Measurements from ENCODE around the gene RYR1.

The RYR1 gene

DNA sequence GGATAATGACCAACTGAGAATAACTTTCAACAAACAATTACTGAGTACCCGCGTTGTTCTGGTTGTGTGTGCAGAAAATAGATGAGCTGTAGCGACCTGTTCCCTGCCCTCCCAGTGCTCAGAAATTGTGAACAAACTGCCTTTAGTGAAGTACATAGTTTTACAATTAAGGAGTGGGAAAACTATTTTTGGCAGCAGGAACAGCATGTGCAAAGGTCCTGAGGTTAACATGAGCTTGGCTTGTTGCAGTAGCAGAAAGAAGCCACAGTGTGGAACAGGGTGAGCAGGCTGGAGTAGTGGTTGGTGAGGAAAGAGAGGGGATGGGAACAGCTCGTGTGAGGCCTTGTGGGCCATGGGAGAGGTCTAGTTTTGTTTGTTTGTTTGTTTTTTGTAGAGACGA, 16.0 kb downstream of the RYR1 start:
- Histone ChIP-seq H3K4me1 (no peaks in the 10 kb centered on the region), H3K36me3 (no peaks in the 10 kb centered on the region), H3K9me3 (peaks cover 3% of the 10 kb centered on the region; the same call in 1 of the 2 replicates), H3K4me3 (ENCODE audit: low read depth, low read length) (no peak overlapping the region), H3K27me3 (no peaks in the 10 kb centered on the region)
- DNase-seq = no peak
- TF ChIP-seq CTCF (IDR thresholded peaks at IDR 0.05; ENCODE audit: low read depth, low read length) = no peak

GRCh38 chr19:38451036-38451435, 17.5 kb downstream of the RYR1 start:
- Histone ChIP-seq H3K4me1 (no peaks in the 10 kb centered on the region), H3K4me3 (ENCODE audit: low read depth, low read length) (no peak overlapping the region), H3K9me3 (peaks cover 3% of the 10 kb centered on the region; the same call in 1 of the 2 replicates), H3K36me3 (no peaks in the 10 kb centered on the region), H3K27me3 (no peaks in the 10 kb centered on the region)
- DNase-seq = no peak
- TF ChIP-seq CTCF (IDR thresholded peaks at IDR 0.05; ENCODE audit: low read depth, low read length) = no peak

GRCh38 chr19:38451629-38452028, 18.1 kb downstream of the RYR1 start:
- H3K27me3 ChIP-seq = no peaks in the 10 kb centered on the region
- no peak for TF ChIP-seq CTCF (IDR thresholded peaks at IDR 0.05; ENCODE audit: low read depth, low read length)
- no peak overlapping the region for H3K4me3 ChIP-seq (ENCODE audit: low read depth, low read length)
- no peak for DNase-seq
- no peaks in the 10 kb centered on the region for H3K36me3 ChIP-seq
- no peaks in the 10 kb centered on the region for H3K4me1 ChIP-seq
- H3K9me3 ChIP-seq = peaks cover 3% of the 10 kb centered on the region; the same call in 1 of the 2 replicates

DNA sequence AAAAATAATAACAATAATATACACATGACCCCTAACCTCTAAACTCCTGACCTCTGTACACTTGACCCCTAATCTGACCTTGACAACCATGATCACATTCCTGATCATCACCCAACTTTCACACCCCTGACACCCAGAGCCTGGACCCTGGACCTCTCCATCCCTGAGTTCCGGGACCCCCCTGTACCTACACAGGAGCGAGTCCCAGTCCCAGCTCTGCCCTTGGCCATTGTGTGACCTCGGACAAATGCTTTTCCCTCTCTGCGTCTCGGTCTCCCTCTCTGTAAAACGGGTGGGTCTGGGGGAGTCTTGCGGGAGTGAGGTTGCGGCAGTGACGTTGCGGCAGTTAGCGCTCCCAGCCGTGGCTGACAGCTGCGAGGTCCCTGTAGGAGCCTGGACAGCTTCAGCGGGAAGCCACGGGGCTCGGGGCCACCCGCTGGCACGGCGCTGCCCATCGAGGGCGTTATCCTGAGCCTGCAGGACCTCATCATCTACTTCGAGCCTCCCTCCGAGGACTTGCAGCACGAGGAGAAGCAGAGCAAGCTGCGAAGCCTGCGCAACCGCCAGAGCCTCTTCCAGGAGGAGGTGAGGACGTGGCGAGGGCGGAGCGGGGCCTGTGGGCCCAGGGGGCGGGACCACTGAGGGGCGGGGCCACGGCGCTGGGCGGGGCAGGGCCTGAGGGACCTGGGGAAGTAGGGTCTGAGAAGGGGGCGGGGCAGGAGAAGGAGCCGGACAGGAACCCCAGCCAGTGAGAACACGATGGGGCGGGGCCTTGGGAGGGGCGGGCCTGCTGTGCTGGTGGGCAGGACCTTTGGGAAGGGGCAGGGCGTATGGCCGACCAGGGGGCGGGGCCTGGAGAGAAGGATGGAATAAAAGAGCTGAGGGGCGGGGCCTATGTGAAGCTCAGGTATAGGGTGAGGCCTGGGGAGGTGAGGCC, 19.2 kb downstream of the RYR1 start:
- H3K36me3 ChIP-seq = no peaks in the 10 kb centered on the region
- DNase-seq = peak; percentile 87
- no peak for TF ChIP-seq CTCF (IDR thresholded peaks at IDR 0.05; ENCODE audit: low read depth, low read length)
- peaks cover 3% of the 10 kb centered on the region; the same call in 1 of the 2 replicates for H3K9me3 ChIP-seq
- H3K4me1 ChIP-seq = no peaks in the 10 kb centered on the region
- no peak overlapping the region for H3K4me3 ChIP-seq (ENCODE audit: low read depth, low read length)
- H3K27me3 ChIP-seq = no peaks in the 10 kb centered on the region

DNA sequence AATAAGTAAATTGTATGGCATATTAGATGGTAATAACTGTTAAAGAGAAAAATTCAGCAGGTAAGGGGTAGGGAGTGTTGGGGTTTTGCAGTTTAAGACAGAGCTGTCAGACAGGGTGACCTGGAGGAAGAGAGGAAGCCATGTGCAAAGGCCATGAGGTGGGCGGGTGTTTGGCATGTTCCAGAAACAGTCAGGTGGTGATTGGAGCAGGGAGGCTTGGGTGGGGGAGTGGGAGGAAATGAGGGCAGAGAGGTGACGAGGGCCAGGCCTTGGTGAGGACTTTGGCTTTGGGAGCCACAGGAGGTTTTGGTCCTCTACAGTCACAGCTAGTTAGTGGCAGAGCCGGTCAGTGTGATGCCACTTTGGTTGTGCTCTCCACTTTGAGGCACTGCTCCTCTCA, 20.1 kb downstream of the RYR1 start:
- H3K4me3 ChIP-seq (ENCODE audit: low read depth, low read length) = no peak overlapping the region
- DNase-seq = no peak
- no peak for TF ChIP-seq CTCF (IDR thresholded peaks at IDR 0.05; ENCODE audit: low read depth, low read length)
- H3K27me3 ChIP-seq = no peaks in the 10 kb centered on the region
- no peaks in the 10 kb centered on the region for H3K36me3 ChIP-seq
- H3K9me3 ChIP-seq = peaks cover 3% of the 10 kb centered on the region; the same call in 1 of the 2 replicates
- no peaks in the 10 kb centered on the region for H3K4me1 ChIP-seq

GRCh38 chr19:38455031-38455430, 21.5 kb downstream of the RYR1 start:
- H3K36me3 ChIP-seq = no peaks in the 10 kb centered on the region
- no peaks in the 10 kb centered on the region for H3K27me3 ChIP-seq
- peaks cover 3% of the 10 kb centered on the region; the same call in 1 of the 2 replicates for H3K9me3 ChIP-seq
- no peak for TF ChIP-seq CTCF (IDR thresholded peaks at IDR 0.05; ENCODE audit: low read depth, low read length)
- no peak for DNase-seq
- H3K4me3 ChIP-seq (ENCODE audit: low read depth, low read length) = no peak overlapping the region
- H3K4me1 ChIP-seq = no peaks in the 10 kb centered on the region
